Coronary artery (tissue), 2 donors: ENCODE results near the gene CAMSAP1.

Experiments used
- DNase-seq: peaks from one replicate; pipeline ENCODE4 v3.0.0-alpha.2; 2017; ENCODE audit warnings: low spot score
- H3K27ac ChIP-seq, 2 donors: fragments of 200-600 bp; sonication (generic); one replicate each; pipeline ENCODE4 v1.5.1; 2016 to 2019
- H3K4me3 ChIP-seq: fragments of 200-600 bp; sonication (generic); 2 replicates; pipeline ENCODE4 v1.5.1; 2016; ENCODE audit warnings: mild to moderate bottlenecking, moderate library complexity
- CTCF ChIP-seq: fragments of 200-600 bp; sonication (generic); IDR thresholded peaks from one replicate; pipeline ENCODE4 v1.5.1; 2019; ENCODE audit warnings: antibody characterized with exemption

Gene CAMSAP1

GRCh38 chr9:135819905-135820304 lies 87.4 kb downstream of the CAMSAP1 start:
- peak; percentile 21 for DNase-seq
- Histone ChIP-seq H3K27ac (no peak overlapping the region), H3K4me3 (no peak overlapping the region)
- TF ChIP-seq CTCF = no peak

DNA sequence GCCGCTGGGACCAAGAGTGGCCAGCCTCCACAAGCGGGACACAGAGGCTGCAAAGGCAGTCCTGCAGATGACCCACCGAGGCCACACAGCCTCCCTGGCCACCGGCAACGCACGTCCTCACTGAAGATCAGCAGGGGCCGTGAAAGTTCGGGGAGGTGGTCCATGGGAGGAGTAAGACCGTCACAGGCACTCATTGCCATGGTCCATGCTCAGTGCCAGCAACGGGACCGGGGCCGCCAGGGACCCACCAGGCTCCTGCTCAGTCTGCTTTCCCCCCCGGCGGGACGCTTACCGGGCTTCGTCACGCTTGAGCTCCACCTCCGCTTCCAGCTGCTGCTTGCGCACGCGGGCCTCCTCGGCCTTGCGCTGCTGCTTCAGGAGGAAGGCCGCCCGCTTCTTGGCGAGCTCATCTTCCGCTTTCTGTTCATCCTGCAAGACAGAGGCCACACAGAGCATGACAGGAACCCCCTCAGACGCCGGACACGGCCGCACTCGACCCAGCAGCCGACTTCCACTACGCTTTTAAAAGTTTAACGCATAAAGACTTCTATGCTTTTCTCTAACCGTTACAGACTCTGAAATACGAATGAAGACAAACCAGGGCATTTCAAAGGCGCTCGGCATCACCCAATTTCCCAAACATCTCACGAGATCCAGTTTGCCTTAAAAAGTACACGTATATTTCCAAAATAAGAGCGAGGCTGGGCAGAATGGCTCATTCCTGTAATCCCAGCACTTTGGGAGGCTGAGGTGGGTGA lies 88.4 kb downstream of the CAMSAP1 start:
- peak; percentile 3 for DNase-seq
- Histone ChIP-seq H3K27ac (no peak overlapping the region), H3K4me3 (no peak overlapping the region)
- TF ChIP-seq CTCF = no peak

DNA sequence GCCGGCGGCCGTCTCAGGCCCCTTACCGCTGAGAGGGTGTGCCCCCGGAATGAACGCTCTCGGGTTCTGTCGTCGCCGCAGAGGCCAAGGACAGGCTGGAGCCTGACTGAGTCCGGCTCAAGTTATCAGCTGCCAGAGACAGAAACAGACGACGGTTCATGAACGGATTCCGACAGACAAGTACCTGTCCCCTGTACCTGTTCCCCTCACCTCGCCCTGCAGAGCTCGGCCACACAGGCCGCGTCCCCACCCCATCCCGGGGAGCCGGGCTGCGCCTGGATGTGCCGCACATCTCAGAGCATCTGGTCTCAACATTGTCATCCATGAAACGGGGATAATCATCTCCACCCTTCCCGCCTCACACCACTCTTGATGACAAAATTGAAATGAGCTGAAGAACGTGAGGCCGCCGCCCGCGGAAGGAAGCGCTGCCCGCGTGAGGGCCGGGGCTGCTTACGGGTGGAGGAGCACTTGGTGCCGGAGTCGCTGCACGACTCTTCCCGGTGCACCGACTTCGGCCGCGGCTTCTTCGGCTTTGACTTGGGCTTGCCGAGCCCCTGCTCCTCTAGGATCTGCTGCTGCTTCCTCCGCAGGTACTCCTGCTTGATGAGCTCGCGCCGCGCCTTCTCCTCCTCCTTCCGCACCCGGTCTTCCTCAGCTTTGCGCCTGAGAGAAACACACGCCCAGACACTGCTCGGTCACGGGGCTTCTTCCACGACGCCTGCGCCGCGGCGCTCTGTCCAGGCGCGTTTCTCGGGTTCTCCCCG lies 89.2 kb downstream of the CAMSAP1 start:
- no peak overlapping the region for H3K4me3 ChIP-seq
- H3K27ac ChIP-seq = no peak overlapping the region
- TF ChIP-seq CTCF = no peak
- DNase-seq = no peak

GRCh38 chr9:135816651-135816970 lies 90.7 kb downstream of the CAMSAP1 start:
- no peak for TF ChIP-seq CTCF
- no peak overlapping the region for H3K27ac ChIP-seq
- no peak for DNase-seq

DNA sequence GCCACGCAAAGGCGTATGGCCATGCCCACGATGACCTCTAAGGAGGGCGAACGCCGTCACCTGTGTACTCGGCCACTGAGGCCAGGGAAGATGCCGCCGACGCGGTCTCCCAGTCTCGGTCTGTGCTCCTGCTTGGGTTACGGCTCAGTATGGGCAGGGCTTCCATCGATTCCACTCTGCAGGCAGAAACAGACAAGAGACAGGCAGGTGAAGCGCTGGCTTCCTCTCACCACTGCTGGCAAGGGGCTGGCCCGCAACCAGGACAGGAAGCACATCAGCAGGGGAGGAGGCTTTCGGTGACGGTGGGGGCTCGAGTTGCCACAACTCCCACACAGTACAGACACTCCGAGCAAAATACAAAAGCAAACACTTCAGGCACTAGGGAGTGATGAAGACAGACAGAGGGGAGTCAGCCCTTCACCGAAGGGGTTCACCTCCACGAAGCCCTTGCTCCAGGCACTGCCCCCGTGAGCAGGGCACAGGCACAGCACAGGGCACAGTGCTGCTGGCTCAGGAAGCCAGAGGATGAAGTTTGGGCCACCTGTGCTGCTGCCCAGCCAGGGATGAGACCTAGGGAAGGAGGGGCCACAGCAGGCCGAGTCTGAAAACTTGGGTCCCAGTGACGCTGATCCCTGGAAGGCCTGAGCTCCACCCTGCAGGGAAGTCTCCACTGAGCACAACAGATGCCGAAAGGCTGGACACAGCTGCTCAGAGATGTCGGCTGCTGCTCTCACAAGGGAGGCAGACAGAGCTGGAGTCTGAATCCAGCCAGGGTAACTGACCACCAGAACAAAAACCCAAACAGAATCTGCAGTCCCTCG lies 91.3 kb downstream of the CAMSAP1 start:
- DNase-seq = no peak
- H3K27ac ChIP-seq = no peak overlapping the region
- TF ChIP-seq CTCF = no peak
- no peak overlapping the region for H3K4me3 ChIP-seq

More at GRCh38 chr9:135816651-135816970, 90.7 kb downstream of the CAMSAP1 start:
- H3K4me3 ChIP-seq = no peak overlapping the region

DNA sequence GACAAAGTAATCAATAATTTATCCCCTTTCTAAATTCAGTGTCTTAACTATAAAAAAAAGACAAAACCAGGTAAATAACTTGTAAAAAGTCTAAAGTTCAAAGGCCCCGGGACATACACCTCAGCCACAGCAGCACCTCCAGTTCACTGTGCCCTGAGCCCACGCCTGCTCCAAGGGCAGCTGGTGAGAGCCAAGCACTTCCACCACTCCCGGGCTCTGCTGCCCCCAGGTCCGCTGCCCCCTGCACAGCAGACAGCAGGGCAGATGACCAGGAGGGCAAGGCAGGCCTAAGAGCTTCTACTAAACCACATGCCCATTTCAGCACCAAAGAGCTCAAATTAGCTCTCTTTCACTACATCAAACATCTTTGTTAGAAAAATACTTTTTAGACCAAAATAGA lies 91.9 kb downstream of the CAMSAP1 start:
- no peak overlapping the region for H3K27ac ChIP-seq
- DNase-seq = no peak
- no peak overlapping the region for H3K4me3 ChIP-seq
- no peak for TF ChIP-seq CTCF
